NCI-H748 treated with DMSO at 0.1 percent for 48 hours (cell line): ENCODE measurements around the gene SUSD4.

ENCODE experiments used
- DNase-seq: peaks from one replicate; lab custom pipeline; 2025; lab: John Stamatoyannopoulos, UW

The SUSD4 gene

GRCh38 chr1:223180731-223181321 lies 183.2 kb downstream of the SUSD4 start:
- DNase-seq = no peak

GRCh38 chr1:223179786-223180185 lies 184.2 kb downstream of the SUSD4 start:
- DNase-seq = no peak

- no peak for DNase-seq
Measured at GRCh38 chr1:223179280-223179679, 184.7 kb downstream of the SUSD4 start.

- DNase-seq = no peak
Measured at GRCh38 chr1:223177681-223178080, 186.3 kb downstream of the SUSD4 start.

- no peak for DNase-seq
Measured at GRCh38 chr1:223176437-223176836, 187.5 kb downstream of the SUSD4 start.

- DNase-seq = no peak
Measured at GRCh38 chr1:223175633-223176032, 188.3 kb downstream of the SUSD4 start.

- DNase-seq = no peak
Measured at GRCh38 chr1:223175032-223175431, 188.9 kb downstream of the SUSD4 start.
